Epithelial cell of proximal tubule (primary cell): Measurements from ENCODE around the gene TEX261. TPM values are rescaled to one million over a fixed set of nuclear protein-coding genes. Genes with fewer than 3 reads are reported as not detected.

ENCODE experiments used
- DNase-seq: peaks from one replicate; pipeline ENCODE4 v3.0.0-alpha.2; 2011; ENCODE audit warnings: low read depth
- H3K4me3 ChIP-seq: 2 replicates; pipeline ENCODE4 v1.5.1; 2011; ENCODE audit warnings: low read depth, mild to moderate bottlenecking, low read length
- CTCF ChIP-seq: conservative IDR thresholded peaks from 2 replicates; pipeline ENCODE4 v1.5.1; 2012; ENCODE audit warnings: low read depth, mild to moderate bottlenecking, low read length
- total RNA-seq: library from RNA; depleted of rRNA; stranded (reverse); fragments of >200 nt; gene quantifications from 2 replicates; pipeline ENCODE4 v1.2.3, GENCODE V29; 2015

Gene TEX261
- total RNA-seq, 1 donor from 2014 or later, result 12.3 TPM

DNA sequence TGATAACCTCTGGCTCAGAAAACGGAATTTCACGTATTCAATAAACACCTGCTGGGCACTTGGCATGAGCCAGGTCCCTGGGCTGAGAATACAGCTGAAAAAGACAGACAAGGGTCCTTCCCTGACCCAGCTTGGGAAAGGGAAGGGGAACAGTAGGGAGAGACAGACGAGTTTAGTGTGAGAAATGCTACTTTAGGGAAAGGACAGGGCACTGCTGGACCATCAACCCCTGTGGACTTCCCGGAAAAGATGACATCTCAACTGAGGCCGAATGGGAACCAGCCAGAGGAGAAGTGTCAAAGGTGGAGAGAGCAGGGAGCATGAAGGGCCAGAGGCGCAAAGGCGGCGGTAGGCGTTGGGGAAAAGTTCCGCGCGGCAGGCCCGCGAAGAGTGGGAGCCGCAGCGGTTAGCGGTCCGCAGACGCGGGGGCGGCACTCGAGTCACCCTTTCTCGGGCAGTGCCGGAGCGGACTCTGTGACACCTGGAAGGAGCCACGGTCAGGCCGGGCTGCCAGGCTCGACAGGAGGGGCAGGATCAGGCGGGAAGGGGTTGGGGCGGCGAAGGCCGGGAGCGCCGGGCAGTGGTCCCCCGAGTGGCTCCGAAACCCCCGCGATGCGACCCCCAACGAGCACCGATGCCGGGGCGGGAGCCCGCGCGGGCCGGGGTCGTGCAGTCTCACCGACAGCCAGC, 519 bp downstream of the TEX261 start:
- TF ChIP-seq CTCF, result no peak
- peak overlapping the region; percentile 89 for H3K4me3 ChIP-seq
- DNase-seq, result no peak

DNA sequence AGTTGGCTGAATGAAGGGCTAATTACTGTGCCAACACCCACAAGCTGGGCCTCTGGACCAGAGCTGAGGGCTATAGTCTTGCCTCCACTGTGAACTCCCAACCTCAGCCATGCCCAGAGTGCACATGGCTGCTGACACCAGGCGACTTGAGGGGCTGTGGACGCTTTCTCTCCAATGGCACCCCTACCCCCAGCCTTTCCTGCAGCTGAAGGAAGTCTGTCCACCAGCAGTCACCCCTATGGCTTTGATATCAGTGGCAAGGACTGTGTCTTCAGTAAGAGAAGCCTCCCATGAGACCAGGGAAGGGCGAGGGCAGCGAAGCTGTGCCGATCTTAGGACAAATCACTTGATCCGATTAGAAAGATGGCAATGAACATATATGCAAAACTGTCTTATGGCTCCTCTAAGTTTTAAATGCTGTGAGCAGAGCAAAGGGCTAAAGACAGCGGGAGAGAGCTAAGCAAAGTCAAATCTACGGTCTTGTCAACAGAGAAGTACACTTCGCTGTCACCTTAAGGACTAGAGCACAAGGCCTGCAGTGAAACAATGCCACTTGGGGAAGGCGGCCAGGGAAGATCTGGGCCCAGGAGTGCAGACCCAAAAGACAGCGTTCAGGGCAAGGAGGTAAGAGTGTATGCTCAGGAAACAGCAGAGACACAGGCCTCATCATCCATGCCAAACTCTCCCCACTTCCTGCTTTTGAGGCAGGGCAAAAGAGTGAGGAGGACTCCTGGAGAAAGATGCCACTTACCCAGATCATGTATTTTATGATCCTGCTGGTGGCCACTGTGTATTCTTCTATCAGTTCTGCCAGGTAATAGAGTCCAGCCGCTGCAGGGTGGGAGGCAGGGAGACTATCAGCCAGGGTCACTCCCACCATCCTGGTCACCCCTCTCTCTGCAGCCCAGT, 1.5 kb downstream of the TEX261 start:
- no peak for DNase-seq
- no peak for TF ChIP-seq CTCF
- H3K4me3 ChIP-seq, result peak overlapping the region; percentile 89

GRCh38 chr2:70991742-70992141, 2.9 kb downstream of the TEX261 start:
- H3K4me3 ChIP-seq, result no peak overlapping the region
- no peak for DNase-seq
- TF ChIP-seq CTCF, result no peak

- no peak for DNase-seq
- no peak for TF ChIP-seq CTCF
- H3K4me3 ChIP-seq, result no peak overlapping the region
Observed at GRCh38 chr2:70991142-70991541, 3.5 kb downstream of the TEX261 start.

DNA sequence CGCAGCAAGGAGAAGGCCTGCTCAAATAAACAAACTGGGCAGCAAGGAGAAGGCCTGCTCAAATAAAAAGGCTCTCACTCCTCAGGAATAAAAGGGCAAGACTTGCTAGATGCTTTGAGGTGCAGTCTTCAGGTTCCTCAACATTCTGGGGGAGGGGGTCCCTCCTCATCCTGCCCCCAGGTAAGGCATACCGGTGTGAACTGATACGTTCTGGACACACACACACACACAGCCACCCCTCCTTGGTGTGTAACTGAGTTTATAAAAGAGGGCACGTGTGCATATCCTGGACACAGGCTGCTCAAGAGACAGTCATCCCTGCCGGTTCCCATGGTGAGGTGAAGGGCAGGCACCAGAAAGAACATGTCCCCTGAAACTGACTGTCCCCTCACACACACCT, 4.5 kb downstream of the TEX261 start:
- no peak for DNase-seq
- TF ChIP-seq CTCF, result no peak
- H3K4me3 ChIP-seq, result no peak overlapping the region

GRCh38 chr2:70988726-70989648, 5.7 kb downstream of the TEX261 start:
- TF ChIP-seq CTCF, result no peak
- no peak overlapping the region for H3K4me3 ChIP-seq
- DNase-seq, result no peak
